Panc1 (cell line): Measurements from ENCODE around the gene CDC42EP3. TPM values are rescaled to one million over a fixed set of nuclear protein-coding genes. Genes with fewer than 3 reads are reported as not detected.

Experiments
- ATAC-seq: fragments of 200-7000 bp; cut with Tn5 transposase; 2 replicates; pipeline ENCODE4 v1.9.1; 2020; ENCODE audit warnings: mild to moderate bottlenecking, moderate library complexity
- BruUV-seq: library from RNA; stranded (reverse); fragments of 400-500 nt; replicated peaks from 2 replicates; lab custom pipeline; 2021; lab: Mats Ljungman, UMichigan
- CTCF ChIA-PET: fragments of 300-600 bp; sonication (Branson Sonifier 250); formaldehyde crosslinking; loops from one replicate; lab custom pipeline; 2022; ENCODE audit warnings: antibody characterized with exemption; lab: Charles Lee
- POLR2A ChIA-PET: fragments of 300-600 bp; sonication (Branson Sonifier 250); formaldehyde crosslinking; loops from one replicate; lab custom pipeline; 2022; ENCODE audit warnings: antibody characterized with exemption; lab: Charles Lee
- DNase-seq: peaks from one replicate; pipeline ENCODE4 v3.0.0-alpha.2; 2010; ENCODE audit warnings: low read depth, low spot score
- H3K27ac ChIP-seq: 2 replicates; pipeline ENCODE4 v1.5.1; 2011; ENCODE audit warnings: mild to moderate bottlenecking, low read length, inconsistent platforms
- H3K27me3 ChIP-seq: fragments of 200-500 bp; sonication (Bioruptor generic); 2 replicates; pipeline ENCODE4 v1.6.0; 2014; ENCODE audit warnings: low read length, inconsistent platforms; ENCODE audit not compliant: control insufficient read depth, insufficient read depth
- H3K36me3 ChIP-seq: fragments of 200-500 bp; sonication (Bioruptor generic); 2 replicates; pipeline ENCODE4 v1.5.1; 2014; ENCODE audit warnings: inconsistent platforms, mild to moderate bottlenecking, low read length, moderate library complexity; ENCODE audit not compliant: control insufficient read depth, insufficient read depth
- H3K4me1 ChIP-seq: 2 replicates; pipeline ENCODE4 v1.5.1; 2011; ENCODE audit warnings: inconsistent platforms, mild to moderate bottlenecking, low read length, moderate library complexity; ENCODE audit not compliant: control insufficient read depth, insufficient read depth
- H3K4me3 ChIP-seq, 2 experiments: 2 replicates each; pipeline ENCODE4 v1.5.1; 2011 to 2012; ENCODE audit warnings: low read depth in 2 of 2, low read length in 2 of 2, mild to moderate bottlenecking in 2 of 2, inconsistent platforms in 1 of 2, moderate library complexity in 1 of 2
- H3K9me3 ChIP-seq: fragments of 200-500 bp; sonication (Bioruptor generic); 2 replicates; pipeline ENCODE4 v1.5.1; 2014; ENCODE audit warnings: low read depth, mild to moderate bottlenecking, inconsistent platforms, low read length, moderate library complexity; ENCODE audit not compliant: control insufficient read depth, insufficient read depth
- CTCF ChIP-seq: fragments of 450-650 bp; IDR thresholded peaks from 2 replicates; pipeline ENCODE4 v1.5.1; 2017; ENCODE audit warnings: mild to moderate bottlenecking
- POLR2AphosphoS5 ChIP-seq: IDR thresholded peaks from 2 replicates; pipeline ENCODE4 v1.6.1; 2012; ENCODE audit warnings: mild to moderate bottlenecking, low read depth, low read length, moderate library complexity
- REST ChIP-seq, 2 experiments: IDR thresholded peaks; 2 replicates each; pipeline ENCODE4 v1.6.1; 2011 to 2012; ENCODE audit warnings: low read depth in 2 of 2, control low read depth in 1 of 2, low read length in 1 of 2, mild to moderate bottlenecking in 1 of 2, moderate library complexity in 1 of 2; ENCODE audit not compliant: insufficient read depth in 1 of 2
- SIN3A ChIP-seq: IDR thresholded peaks from 2 replicates; pipeline ENCODE4 v1.6.1; 2012; ENCODE audit warnings: low read depth, mild to moderate bottlenecking, low read length, moderate library complexity, borderline replicate concordance; ENCODE audit not compliant: insufficient read depth
- TCF7L2 ChIP-seq: IDR thresholded peaks from 2 replicates; pipeline ENCODE4 v1.6.1; 2011; ENCODE audit warnings: mild to moderate bottlenecking, low read depth, low read length, inconsistent platforms
- in situ Hi-C: cut with HindIII; loops from 2 replicates; pipeline ENCODE4 v1.10.0; 2016; ENCODE audit warnings: low sequenced_read_pairs, low pct_unique_long_range_greater_than_20kb
- intact Hi-C: fragments of 100-400 bp; cut with micrococcal nuclease; formaldehyde crosslinking; loops from one replicate; pipeline ENCODE4 v1.10.0; 2022; ENCODE audit not compliant: unreplicated experiment
- total RNA-seq: library from RNA; stranded (reverse); gene quantifications from one replicate; pipeline ENCODE4 v1.2.1, GENCODE V29; 2021; ENCODE audit not compliant: unreplicated experiment

Gene CDC42EP3
- total RNA-seq, 1 experiment from 2014 or later: 6.1 TPM

- H3K9me3 ChIP-seq: no peaks in the 10 kb centered on the region
- in situ Hi-C loops: no loop called here
These were observed 69.4 kb downstream of the CDC42EP3 start for GRCh38 chr2:37602040-37602439.

GRCh38 chr2:37601569-37601968, 69.9 kb downstream of the CDC42EP3 start:
- no peak for TF ChIP-seq CTCF
- TF ChIP-seq TCF7L2: no peak
- no peak for TF ChIP-seq SIN3A
- H3K27ac ChIP-seq: no peak overlapping the region
- H3K9me3 ChIP-seq: no peaks in the 10 kb centered on the region
- in situ Hi-C loops (no loop called here), intact Hi-C loops (no loop called here)
- no peaks in the 10 kb centered on the region for H3K4me1 ChIP-seq
- ATAC-seq (no peak), DNase-seq (no peak)
- peaks cover 6% of the 10 kb centered on the region; the same call in 1 of the 2 replicates for H3K27me3 ChIP-seq
- ChIA-PET CTCF (no interaction called here), POLR2A (no interaction called here)
- H3K4me3 ChIP-seq: no peak overlapping the region
- H3K36me3 ChIP-seq: no peaks in the 10 kb centered on the region
- no TSS peak for BruUV-seq

More at GRCh38 chr2:37602040-37602439, 69.4 kb downstream of the CDC42EP3 start:
- Histone ChIP-seq H3K27me3 (peaks cover 6% of the 10 kb centered on the region; the same call in 1 of the 2 replicates), H3K4me1 (no peaks in the 10 kb centered on the region), H3K36me3 (no peaks in the 10 kb centered on the region), H3K4me3 (no peak overlapping the region), H3K27ac (no peak overlapping the region)
- intact Hi-C loops: no loop called here
- ChIA-PET CTCF (no interaction called here), POLR2A (no interaction called here)
- TF ChIP-seq CTCF: no peak
- TF ChIP-seq TCF7L2: no peak
- TF ChIP-seq SIN3A: no peak
- no peak for TF ChIP-seq REST (IDR thresholded peaks at IDR 0.05; ENCODE audit: insufficient read depth in 1 of 2, low read depth in 2 of 2, low read length in 1 of 2)
- TF ChIP-seq POLR2AphosphoS5: no peak
- ATAC-seq (no peak), DNase-seq (no peak)
- BruUV-seq: no TSS peak
